Activated T-cell treated with anti-CD3 and anti-CD28 coated beads, Interleukin-2, amount 50 U/mL, for 4 hours (primary cell): ENCODE results near the gene RBM5. TPM values are rescaled to one million over a fixed set of nuclear protein-coding genes. Genes with fewer than 3 reads are reported as not detected.

Experiments
- ATAC-seq, 2 donors: fragments of 200-7000 bp; cut with Tn5 transposase; one replicate each; pipeline ENCODE4 v1.10.0; 2021
- DNase-seq: peaks from one replicate; pipeline ENCODE4 v3.0.0-alpha.2; 2020
- H3K27me3 Mint-ChIP-seq: one replicate; pipeline ENCODE4 v1.8.0; 2021; ENCODE audit warnings: low read depth, mixed read lengths
- H3K36me3 Mint-ChIP-seq: one replicate; pipeline ENCODE4 v1.8.0; 2022; ENCODE audit warnings: mixed read lengths; ENCODE audit not compliant: insufficient read depth
- H3K4me1 Mint-ChIP-seq: one replicate; pipeline ENCODE4 v1.8.0; 2021; ENCODE audit warnings: low read depth, mixed read lengths
- H3K4me3 Mint-ChIP-seq: one replicate; pipeline ENCODE4 v1.8.0; 2021; ENCODE audit warnings: mild to moderate bottlenecking, moderate library complexity, mixed read lengths
- H3K9me3 Mint-ChIP-seq: one replicate; pipeline ENCODE4 v1.8.0; 2021; ENCODE audit warnings: mixed read lengths
- total RNA-seq, 3 donors: library from RNA; stranded (reverse); gene quantifications; one replicate each; pipeline ENCODE4 v1.2.1, GENCODE V29; 2021

RBM5 gene
- total RNA-seq, 3 donors from 2014 or later = 96.6 to 122 (median 112) TPM

- no peaks in the 10 kb centered on the region for H3K36me3 Mint-ChIP-seq
- ATAC-seq (no peak), DNase-seq (no peak)
- H3K4me3 Mint-ChIP-seq = no peak overlapping the region
- H3K4me1 Mint-ChIP-seq = no peaks in the 10 kb centered on the region
- H3K27me3 Mint-ChIP-seq = peaks cover 2% of the 10 kb centered on the region
- no peaks in the 10 kb centered on the region for H3K9me3 Mint-ChIP-seq
These were observed 78.5 kb downstream of the RBM5 start for GRCh38 chr3:50167069-50167840.

- H3K27me3 Mint-ChIP-seq = peaks cover 2% of the 10 kb centered on the region
- no peaks in the 10 kb centered on the region for H3K4me1 Mint-ChIP-seq
- no peak overlapping the region for H3K4me3 Mint-ChIP-seq
- no peak for ATAC-seq
- H3K9me3 Mint-ChIP-seq = no peaks in the 10 kb centered on the region
- H3K36me3 Mint-ChIP-seq = no peaks in the 10 kb centered on the region
- no peak for DNase-seq
These were observed 79.1 kb downstream of the RBM5 start for GRCh38 chr3:50167841-50168209.

- no peaks in the 10 kb centered on the region for H3K4me1 Mint-ChIP-seq
- ATAC-seq (no peak), DNase-seq (no peak)
- H3K27me3 Mint-ChIP-seq = peaks cover 2% of the 10 kb centered on the region
- no peaks in the 10 kb centered on the region for H3K36me3 Mint-ChIP-seq
- H3K4me3 Mint-ChIP-seq = no peak overlapping the region
- H3K9me3 Mint-ChIP-seq = no peaks in the 10 kb centered on the region
These were observed 79.7 kb downstream of the RBM5 start for GRCh38 chr3:50168388-50168787.

Other genes starting within 250 kb of the RBM5 start
- gene TRAIP, start 232.4 kb upstream of the RBM5 start, total RNA-seq = 10 to 100 TPM; 12.1 to 19.1 (median 12.6) TPM
- 1 to 10 TPM; 1.4 to 3.2 (median 1.7) TPM for gene CAMKV, start 219.0 kb upstream of the RBM5 start, total RNA-seq
- under 1 TPM; 0.38 to 0.76 (median 0.57) TPM for gene MST1R, start 185.0 kb upstream of the RBM5 start, total RNA-seq
- gene MON1A, start 159.1 kb upstream of the RBM5 start, total RNA-seq = 10 to 100 TPM; 14.2 to 18.0 (median 14.3) TPM
- 10 to 100 TPM; 62.4 to 74.2 (median 65.9) TPM for gene RBM6, start 148.8 kb upstream of the RBM5 start, total RNA-seq
- gene SEMA3F, start 66.4 kb downstream of the RBM5 start, total RNA-seq = under 1 TPM; 0.19 to 0.24 (median 0.23) TPM
- not detected for gene GNAT1, start 102.7 kb downstream of the RBM5 start, total RNA-seq
- gene SLC38A3, start 116.4 kb downstream of the RBM5 start, total RNA-seq = under 1 TPM in 2 of 3 donors, not detected in 1; 0.08 to 0.52 TPM
- gene GNAI2, start 147.3 kb downstream of the RBM5 start, total RNA-seq = 100 to 1,000 TPM; 160 to 175 (median 172) TPM
- gene SEMA3B, start 180.2 kb downstream of the RBM5 start, total RNA-seq = under 1 TPM; 0.35 to 0.55 (median 0.52) TPM
- under 1 TPM in 1 of 3 donors, not detected in 2; 0.13 TPM for gene LSMEM2, start 190.2 kb downstream of the RBM5 start, total RNA-seq
- 100 to 1,000 TPM; 339 to 366 (median 341) TPM for gene IFRD2, start 203.5 kb downstream of the RBM5 start, total RNA-seq
- 10 to 100 TPM in 1 of 3 donors, 1 to 10 TPM in 2; 4.9 to 10.3 (median 7.2) TPM for gene HYAL3, start 210.5 kb downstream of the RBM5 start, total RNA-seq
- 10 to 100 TPM; 17.5 to 21.7 (median 21.1) TPM for gene NAA80, start 210.5 kb downstream of the RBM5 start, total RNA-seq
- under 1 TPM in 2 of 3 donors, not detected in 1; 0.24 to 0.82 TPM for gene HYAL1, start 214.7 kb downstream of the RBM5 start, total RNA-seq
- gene HYAL2, start 233.8 kb downstream of the RBM5 start, total RNA-seq = 10 to 100 TPM; 17.0 to 19.5 (median 19.2) TPM
- gene TUSC2, start 239.3 kb downstream of the RBM5 start, total RNA-seq = 10 to 100 TPM; 40.8 to 48.7 (median 48.5) TPM